ENCODE results near the gene NPR2. TPM values are rescaled to one million over a fixed set of nuclear protein-coding genes. Genes with fewer than 3 reads are reported as not detected.

NPR2 gene
- total RNA-seq, 1 experiment from 2014 or later: 3.9 TPM

DNA sequence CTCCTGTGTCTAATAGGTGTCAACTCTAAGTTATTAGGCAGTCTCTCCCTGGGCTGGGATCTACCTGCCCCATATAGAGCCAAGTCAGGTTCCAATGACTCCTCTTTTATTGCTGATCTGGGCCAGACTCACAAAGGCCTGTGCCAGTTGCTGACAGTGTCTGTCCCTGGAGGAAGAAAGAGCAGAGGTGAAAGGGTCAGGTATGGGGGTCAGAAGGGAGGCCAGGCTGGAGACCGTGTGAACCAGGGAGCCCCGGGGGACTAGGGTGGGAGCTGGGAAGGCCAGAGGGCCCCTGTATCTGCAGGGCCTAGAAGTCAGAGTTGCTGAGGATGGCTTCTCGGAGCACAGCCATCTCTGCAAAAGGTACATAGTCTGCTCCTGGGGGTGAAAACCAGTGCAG lies 26.9 kb downstream of the NPR2 start:
- DNase-seq (ENCODE audit: low read depth in 1 of 2, low spot score in 2 of 2): no peak
- H3K9me3 ChIP-seq (replicated peaks): no peaks in the 10 kb centered on the region
- peaks cover 8% of the 10 kb centered on the region for H3K4me1 ChIP-seq (replicated peaks)
- H3K27me3 ChIP-seq (replicated peaks): no peaks in the 10 kb centered on the region
- peaks cover 3% of the 10 kb centered on the region; the same call in 1 of the 2 replicates for H3K36me3 ChIP-seq
- no peak overlapping the region for H3K4me3 ChIP-seq
- H3K27ac ChIP-seq: no peak overlapping the region

DNA sequence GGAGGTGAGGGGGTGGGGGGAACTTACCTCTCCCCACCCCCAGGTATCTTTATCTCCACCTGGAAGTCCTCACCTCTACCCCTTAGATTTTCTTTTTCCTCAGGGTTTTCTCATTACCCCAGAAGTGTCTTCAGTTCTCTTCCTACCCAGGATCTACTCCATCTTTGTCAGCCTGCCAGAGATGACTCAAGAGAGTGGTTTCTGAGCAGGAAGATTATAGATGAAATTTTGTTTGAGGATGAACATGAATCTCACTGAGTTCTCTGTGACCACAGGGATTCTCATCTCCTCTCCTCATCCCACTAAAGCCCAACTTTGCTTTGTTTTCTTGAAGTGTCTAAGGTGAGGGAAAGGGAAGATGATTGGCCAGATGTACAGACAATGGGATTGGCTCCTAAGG lies 28.7 kb downstream of the NPR2 start:
- Histone ChIP-seq H3K36me3 (no peaks in the 10 kb centered on the region), H3K9me3 (replicated peaks) (no peaks in the 10 kb centered on the region), H3K4me3 (no peak overlapping the region), H3K27me3 (replicated peaks) (no peaks in the 10 kb centered on the region), H3K4me1 (replicated peaks) (no peaks in the 10 kb centered on the region), H3K27ac (no peak overlapping the region)
- DNase-seq (ENCODE audit: low read depth in 1 of 2, low spot score in 2 of 2): no peak

DNA sequence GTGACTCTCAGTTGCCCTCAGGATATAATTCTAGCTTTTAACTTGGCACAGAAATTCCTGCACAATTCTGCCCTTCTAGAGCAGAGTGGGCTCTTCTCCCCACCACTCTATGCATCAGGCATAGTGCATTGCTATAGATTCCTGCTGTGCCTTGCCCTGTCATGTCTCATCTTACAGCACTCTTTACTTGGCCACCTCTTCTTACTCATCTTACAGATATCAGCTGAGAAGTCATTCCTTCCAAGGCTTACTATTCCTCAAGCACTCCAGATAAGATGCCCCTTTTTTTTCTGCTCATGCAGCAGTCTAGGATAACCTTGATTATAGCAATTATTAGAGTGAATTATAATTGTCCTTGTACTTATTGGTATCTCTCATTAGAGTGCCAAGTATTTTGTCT lies 31.5 kb downstream of the NPR2 start:
- Histone ChIP-seq H3K27ac (no peak overlapping the region), H3K36me3 (no peaks in the 10 kb centered on the region), H3K9me3 (replicated peaks) (no peaks in the 10 kb centered on the region), H3K27me3 (replicated peaks) (no peaks in the 10 kb centered on the region), H3K4me3 (no peak overlapping the region), H3K4me1 (replicated peaks) (no peaks in the 10 kb centered on the region; the same call in 1 of the 2 replicates)
- DNase-seq (ENCODE audit: low read depth in 1 of 2, low spot score in 2 of 2): no peak

DNA sequence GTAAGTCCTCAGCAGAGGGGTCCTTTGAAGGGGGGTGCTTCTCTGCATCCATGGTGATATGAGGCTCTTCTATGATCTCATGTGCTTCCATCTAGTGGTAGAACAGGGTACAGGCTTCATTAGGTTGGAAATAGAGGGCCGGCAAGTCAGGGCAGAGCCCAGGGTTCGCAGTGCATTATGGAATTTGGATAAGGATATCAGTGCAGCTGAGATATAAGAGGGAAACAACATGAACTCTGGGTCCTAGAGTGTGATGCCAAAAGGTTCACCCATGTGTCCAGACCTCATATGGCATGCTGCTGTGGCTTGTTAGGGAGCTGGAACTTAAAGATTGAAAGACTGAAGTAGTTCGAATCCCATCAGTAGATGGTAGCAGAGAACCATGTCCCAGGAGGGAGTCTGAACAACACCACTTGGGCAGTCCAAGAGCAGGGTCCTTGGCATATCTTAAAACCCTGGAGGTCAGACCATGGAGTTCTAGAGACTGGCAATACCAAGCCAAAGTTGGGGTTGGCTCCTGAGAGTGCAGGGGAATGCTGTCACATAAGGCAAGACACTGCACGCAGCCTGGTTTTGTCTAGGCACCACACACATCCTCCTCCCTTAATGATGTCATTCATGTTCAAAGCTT lies 34.8 kb downstream of the NPR2 start:
- H3K9me3 ChIP-seq (replicated peaks): no peaks in the 10 kb centered on the region
- no peaks in the 10 kb centered on the region for H3K27me3 ChIP-seq (replicated peaks)
- H3K4me1 ChIP-seq (replicated peaks): peaks cover 5% of the 10 kb centered on the region; the same call in 1 of the 2 replicates
- no peaks in the 10 kb centered on the region for H3K36me3 ChIP-seq
- no peak overlapping the region for H3K27ac ChIP-seq
- peak in 1 of 2 experiments; percentile 53 for DNase-seq (ENCODE audit: low read depth in 1 of 2, low spot score in 2 of 2)
- no peak overlapping the region for H3K4me3 ChIP-seq

DNA sequence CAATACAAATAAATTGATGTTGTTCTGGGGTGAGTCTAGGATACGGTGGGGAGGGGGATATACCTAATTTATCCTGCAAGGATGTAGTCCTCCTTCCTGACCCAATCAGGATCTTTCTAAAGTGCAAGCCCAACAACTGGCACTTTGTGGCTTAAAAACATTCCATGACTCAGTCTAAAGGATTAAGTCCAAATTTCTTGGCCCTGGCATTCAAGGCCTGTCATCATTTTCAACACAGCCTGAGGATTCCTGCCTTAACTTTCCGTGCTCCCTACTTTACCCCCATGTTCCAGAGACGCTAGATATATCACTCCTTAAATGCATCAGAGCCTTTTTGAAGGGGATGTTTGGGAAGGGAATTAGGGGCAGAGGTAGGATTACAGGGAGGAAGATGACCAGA lies 36.1 kb downstream of the NPR2 start:
- H3K27ac ChIP-seq: no peak overlapping the region
- no peak for DNase-seq (ENCODE audit: low read depth in 1 of 2, low spot score in 2 of 2)
- H3K4me1 ChIP-seq (replicated peaks): peaks cover 5% of the 10 kb centered on the region; the same call in 1 of the 2 replicates

DNA sequence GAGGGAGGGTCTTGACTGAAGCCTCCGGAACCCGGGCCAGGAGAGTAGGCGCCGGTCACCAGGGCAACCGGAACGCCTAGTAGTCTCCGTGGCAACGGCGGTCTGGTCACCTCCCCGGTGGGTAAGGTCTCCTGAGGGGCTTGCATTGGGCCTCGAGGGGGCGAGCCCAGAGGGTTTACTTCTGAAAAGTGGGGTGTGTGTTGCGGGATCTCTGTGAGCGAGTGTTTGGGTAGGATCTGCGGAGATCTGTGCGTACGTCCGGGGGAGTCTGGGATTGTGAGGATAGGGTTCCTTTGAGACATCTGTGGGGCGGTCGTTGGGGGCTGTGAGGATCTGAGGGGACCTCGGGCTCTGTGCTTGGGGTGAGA lies 37.3 kb downstream of the NPR2 start, which contains the start of gene FAM221B:
FAM221B (minus strand) TSS at position 17 of the 368 bp plus-strand sequence. CDS start 2,571 bp downstream, outside the sequence.
- no peaks in the 10 kb centered on the region for H3K9me3 ChIP-seq (replicated peaks)
- H3K27me3 ChIP-seq (replicated peaks): no peaks in the 10 kb centered on the region
- no peaks in the 10 kb centered on the region for H3K36me3 ChIP-seq
- DNase-seq (ENCODE audit: low read depth in 1 of 2, low spot score in 2 of 2): no peak
- peak within 1 kb of the TSS; percentile 70 for H3K27ac ChIP-seq
- peaks cover 9% of the 10 kb centered on the region for H3K4me1 ChIP-seq (replicated peaks)
- H3K4me3 ChIP-seq: peak within 1 kb of the TSS; percentile 68

More for the DNA sequence above, 36.1 kb downstream of the NPR2 start:
- Histone ChIP-seq H3K9me3 (replicated peaks) (no peaks in the 10 kb centered on the region), H3K27me3 (replicated peaks) (no peaks in the 10 kb centered on the region), H3K36me3 (no peaks in the 10 kb centered on the region), H3K4me3 (no peak overlapping the region)

DNA sequence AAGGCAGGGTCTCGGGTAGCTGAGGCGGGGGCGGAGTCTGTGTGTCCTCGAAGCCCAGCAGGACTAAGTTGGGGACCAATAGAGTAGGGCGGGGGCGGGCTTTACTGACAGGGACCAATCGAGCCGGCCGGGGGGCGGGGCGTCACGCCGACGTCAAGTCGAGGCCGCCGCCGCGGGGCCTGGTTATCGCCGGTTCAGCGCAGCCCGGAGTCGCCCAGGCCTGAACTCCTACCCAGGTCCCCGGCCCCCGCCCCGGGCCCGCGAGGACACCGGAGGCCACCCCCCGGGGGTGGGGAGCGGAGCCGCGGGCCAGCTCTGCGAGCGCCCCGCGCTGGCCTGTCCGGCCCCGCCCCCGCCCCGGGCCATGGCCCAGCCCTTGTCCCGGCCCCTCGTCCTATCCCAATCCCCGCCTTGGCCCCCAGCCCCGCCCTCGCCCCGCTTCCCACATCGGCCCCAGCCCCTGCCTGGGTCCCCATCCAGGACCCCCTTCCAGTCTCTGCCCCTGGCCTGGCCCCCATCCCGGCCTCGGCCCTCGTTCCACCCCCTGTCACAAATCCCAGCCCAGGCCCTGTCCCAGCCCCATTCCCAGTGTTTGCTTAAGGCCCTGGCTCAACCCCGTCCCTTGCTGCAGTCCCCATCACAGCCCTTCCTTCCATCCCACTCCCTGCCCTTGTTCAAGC lies 37.8 kb downstream of the NPR2 start, which contains the start of gene TMEM8B:
TMEM8B (plus strand) TSS at position 145 of the 680 bp plus-strand sequence; CDS start at position 365, 220 bp downstream.
- Histone ChIP-seq H3K4me1 (replicated peaks) (peaks cover 14% of the 10 kb centered on the region), H3K4me3 (peak within 1 kb of the TSS; percentile 68), H3K9me3 (replicated peaks) (no peaks in the 10 kb centered on the region), H3K36me3 (no peaks in the 10 kb centered on the region), H3K27me3 (replicated peaks) (no peaks in the 10 kb centered on the region), H3K27ac (peak within 1 kb of the TSS; percentile 70)
- peak; percentile 54 to 88 for DNase-seq (ENCODE audit: low read depth in 1 of 2, low spot score in 2 of 2)

DNA sequence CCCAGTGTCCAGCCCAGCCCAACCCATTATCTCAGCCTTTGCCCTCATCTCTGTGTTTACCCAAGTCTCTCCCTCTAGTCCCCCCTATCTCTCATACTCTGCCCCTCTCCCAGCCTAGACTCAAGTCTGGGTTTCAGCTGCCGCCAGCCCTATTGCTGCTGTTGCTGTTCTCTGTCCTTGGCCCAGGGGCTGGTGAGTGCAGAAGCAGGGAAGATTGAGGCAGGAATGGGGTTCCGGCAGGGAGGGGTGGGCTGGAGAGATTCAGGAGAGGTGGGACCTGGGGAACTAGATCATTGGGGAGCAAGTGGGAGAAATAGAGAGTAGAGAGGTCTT lies 38.3 kb downstream of the NPR2 start:
- H3K36me3 ChIP-seq: no peaks in the 10 kb centered on the region
- H3K4me3 ChIP-seq: peak overlapping the region; percentile 68
- no peak for DNase-seq (ENCODE audit: low read depth in 1 of 2, low spot score in 2 of 2)
- H3K9me3 ChIP-seq (replicated peaks): no peaks in the 10 kb centered on the region
- 0 out of 2 replicates have a peak overlapping the region, but pooled peaks have one; percentile 70 for H3K27ac ChIP-seq
- H3K27me3 ChIP-seq (replicated peaks): no peaks in the 10 kb centered on the region
- peaks cover 17% of the 10 kb centered on the region for H3K4me1 ChIP-seq (replicated peaks)

DNA sequence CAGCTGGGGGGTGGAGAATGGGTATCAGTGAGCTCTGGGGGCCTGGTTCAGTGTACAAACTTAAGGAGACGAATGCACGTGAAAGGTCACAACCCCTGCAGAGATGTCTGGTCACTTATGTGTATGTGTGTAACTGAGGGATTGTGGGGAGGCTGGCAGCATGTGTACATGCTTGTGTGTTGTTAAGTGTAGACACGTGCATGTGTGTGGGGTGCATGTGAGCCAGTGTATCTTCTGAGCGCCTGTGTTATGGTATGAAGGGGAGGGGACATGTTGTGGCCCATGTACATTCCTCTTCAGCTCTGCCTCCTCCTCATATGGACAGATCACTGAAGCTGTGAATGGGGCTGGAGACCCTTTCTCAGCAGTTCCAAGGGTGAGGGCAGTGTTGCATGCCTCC lies 39.6 kb downstream of the NPR2 start:
- DNase-seq (ENCODE audit: low read depth in 1 of 2, low spot score in 2 of 2): no peak
- Histone ChIP-seq H3K4me3 (no peak overlapping the region), H3K4me1 (replicated peaks) (peaks cover 17% of the 10 kb centered on the region), H3K9me3 (replicated peaks) (no peaks in the 10 kb centered on the region), H3K36me3 (no peaks in the 10 kb centered on the region), H3K27me3 (replicated peaks) (no peaks in the 10 kb centered on the region), H3K27ac (no peak overlapping the region)

DNA sequence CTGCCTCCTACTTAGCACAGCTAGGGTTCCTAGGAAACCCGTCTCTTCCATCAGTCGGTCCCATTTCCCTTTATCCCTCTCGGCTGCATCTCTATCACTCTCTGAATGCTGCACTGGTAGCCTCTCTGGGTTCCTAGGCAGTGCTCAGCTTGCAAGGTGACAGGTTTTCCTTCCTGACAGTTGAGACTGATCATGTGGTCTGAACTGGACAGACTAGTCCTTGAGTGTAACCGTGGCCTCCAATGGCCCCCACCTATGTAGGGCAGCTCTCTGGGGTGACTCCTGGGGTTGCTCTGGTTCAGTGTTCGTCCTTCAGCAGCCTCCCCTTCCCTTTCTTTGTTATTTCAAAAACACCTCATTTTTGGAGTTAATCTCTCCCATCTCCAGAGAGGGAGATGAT lies 41.4 kb downstream of the NPR2 start:
- Histone ChIP-seq H3K27ac (no peak overlapping the region), H3K27me3 (replicated peaks) (no peaks in the 10 kb centered on the region), H3K36me3 (no peaks in the 10 kb centered on the region), H3K4me1 (replicated peaks) (peaks cover 17% of the 10 kb centered on the region), H3K9me3 (replicated peaks) (no peaks in the 10 kb centered on the region), H3K4me3 (no peak overlapping the region)
- DNase-seq (ENCODE audit: low read depth in 1 of 2, low spot score in 2 of 2): no peak

DNA sequence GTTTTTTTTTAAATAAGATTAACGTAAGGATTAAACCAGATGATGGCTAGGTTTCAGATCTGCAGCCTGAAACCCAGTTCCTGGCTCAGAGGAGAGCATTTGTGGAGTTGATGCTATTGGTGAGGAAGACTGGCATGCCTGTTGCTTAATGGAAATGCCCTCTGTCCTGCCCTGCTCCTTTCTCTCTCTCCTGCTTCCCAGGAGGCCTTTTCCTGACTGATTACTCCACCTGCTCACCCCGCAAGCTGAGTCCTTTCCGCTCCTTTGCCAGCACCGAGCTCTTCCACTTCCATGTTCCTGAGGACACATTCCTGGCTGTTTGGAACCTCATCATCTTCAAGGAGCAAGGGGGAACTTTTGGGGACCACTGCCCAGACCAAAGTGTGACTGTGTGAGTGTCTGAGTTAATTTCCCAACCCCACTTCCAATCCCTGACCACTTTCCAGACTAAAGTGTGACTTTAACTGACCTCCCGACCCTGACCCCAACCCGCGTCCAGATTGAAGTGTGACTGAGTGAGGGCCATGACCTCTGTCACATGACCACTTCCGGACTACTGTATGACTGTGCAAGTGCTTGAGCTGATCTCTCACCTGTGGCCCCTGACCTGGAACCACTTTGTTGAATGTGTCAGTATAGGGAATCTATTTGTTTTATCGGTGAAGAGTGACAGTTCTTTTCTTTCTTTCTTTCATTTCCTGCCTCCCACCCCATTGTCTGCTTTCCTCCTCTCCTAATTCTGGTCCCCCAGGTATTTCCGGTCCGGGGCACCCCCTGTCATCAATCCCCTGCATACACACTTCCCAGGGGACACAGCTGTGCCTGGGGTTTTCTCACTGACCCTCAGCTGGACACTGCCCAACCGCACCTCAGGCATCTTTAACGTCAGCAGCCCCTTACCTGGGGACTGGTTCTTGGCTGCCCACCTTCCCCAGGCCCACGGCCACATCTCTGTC lies 43.1 kb downstream of the NPR2 start:
- Histone ChIP-seq H3K4me1 (replicated peaks) (peaks cover 12% of the 10 kb centered on the region), H3K9me3 (replicated peaks) (no peaks in the 10 kb centered on the region), H3K36me3 (no peaks in the 10 kb centered on the region), H3K4me3 (no peak overlapping the region), H3K27ac (no peak overlapping the region), H3K27me3 (replicated peaks) (no peaks in the 10 kb centered on the region)
- no peak for DNase-seq (ENCODE audit: low read depth in 1 of 2, low spot score in 2 of 2)

DNA sequence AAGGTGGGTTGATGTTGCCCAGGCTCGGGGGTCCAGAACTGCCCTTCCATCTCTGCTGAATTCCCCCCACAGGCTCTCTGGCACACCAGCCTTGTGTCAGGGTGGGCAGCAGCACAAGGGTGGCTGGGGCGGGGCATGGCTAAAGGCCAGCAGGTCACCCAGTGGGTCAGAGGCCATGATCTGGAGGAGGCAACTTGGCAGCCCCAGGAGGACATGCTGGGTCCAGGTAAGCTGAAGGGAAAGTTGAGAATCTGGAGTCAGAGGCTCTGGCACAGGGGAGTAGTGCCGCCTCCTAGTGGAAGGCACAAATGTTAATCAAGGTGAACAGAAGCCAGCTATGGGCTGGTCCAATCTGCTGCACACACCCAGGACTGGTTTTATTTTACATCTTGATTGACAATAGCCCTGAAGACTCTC lies 43.8 kb downstream of the NPR2 start:
- Histone ChIP-seq H3K9me3 (replicated peaks) (no peaks in the 10 kb centered on the region), H3K27ac (no peak overlapping the region), H3K4me3 (no peak overlapping the region), H3K27me3 (replicated peaks) (no peaks in the 10 kb centered on the region), H3K36me3 (no peaks in the 10 kb centered on the region), H3K4me1 (replicated peaks) (peaks cover 12% of the 10 kb centered on the region)
- DNase-seq (ENCODE audit: low read depth in 1 of 2, low spot score in 2 of 2): no peak

DNA sequence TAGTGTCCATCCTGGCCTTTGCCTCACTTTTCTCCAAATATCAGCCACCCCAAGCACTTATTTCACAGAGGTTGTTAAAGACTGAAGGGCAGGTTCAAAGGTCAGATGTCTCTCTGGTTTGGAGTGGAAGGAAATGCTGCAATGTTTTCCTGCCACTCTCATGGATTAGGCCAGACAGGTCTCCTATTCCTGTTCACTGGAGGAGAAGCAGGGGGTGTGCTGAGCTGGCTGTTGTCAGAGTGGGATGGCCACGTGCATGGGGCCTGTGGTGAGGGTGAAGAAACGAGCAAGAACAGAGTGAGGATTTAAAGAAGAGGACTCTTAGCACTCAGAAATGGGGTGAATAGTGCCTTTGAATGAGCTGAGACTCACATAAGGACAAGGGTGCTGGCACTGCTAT lies 44.4 kb downstream of the NPR2 start:
- Histone ChIP-seq H3K4me1 (replicated peaks) (peaks cover 12% of the 10 kb centered on the region), H3K27me3 (replicated peaks) (no peaks in the 10 kb centered on the region), H3K36me3 (no peaks in the 10 kb centered on the region), H3K9me3 (replicated peaks) (no peaks in the 10 kb centered on the region), H3K27ac (no peak overlapping the region), H3K4me3 (no peak overlapping the region)
- DNase-seq (ENCODE audit: low read depth in 1 of 2, low spot score in 2 of 2): no peak
